WTC11 (cell line): Measurements from ENCODE around the gene EBNA1BP2.

Experiments used
- CREM ChIP-seq: sonication (generic); formaldehyde crosslinking; IDR thresholded peaks from 2 replicates; pipeline ENCODE4 v1.8.1; 2022; ENCODE audit warnings: mild to moderate bottlenecking, missing genetic modification reagents, moderate library complexity
- NFYB ChIP-seq: sonication (generic); formaldehyde crosslinking; conservative IDR thresholded peaks from 2 replicates; pipeline ENCODE4 v1.8.0; 2022; ENCODE audit warnings: low read depth, missing genetic modification reagents
- NR3C1 ChIP-seq: sonication (generic); formaldehyde crosslinking; conservative IDR thresholded peaks from 2 replicates; pipeline ENCODE4 v1.8.1; 2023; ENCODE audit warnings: low read depth, mild to moderate bottlenecking, missing genetic modification reagents
- SMAD4 ChIP-seq: sonication (generic); formaldehyde crosslinking; IDR thresholded peaks from 2 replicates; pipeline ENCODE4 v1.8.0; 2022; ENCODE audit warnings: mild to moderate bottlenecking, missing genetic modification reagents
- ZNF232 ChIP-seq: sonication (generic); formaldehyde crosslinking; IDR thresholded peaks from 2 replicates; pipeline ENCODE4 v1.8.0; 2022; ENCODE audit warnings: mild to moderate bottlenecking, missing genetic modification reagents
- ZNF317 ChIP-seq: sonication (generic); formaldehyde crosslinking; IDR thresholded peaks from 2 replicates; pipeline ENCODE4 v1.8.1; 2023; ENCODE audit warnings: low read depth, mild to moderate bottlenecking, moderate library complexity, missing genetic modification reagents, borderline replicate concordance
- TF ChIP-seq, protein P1 (sequence below): fragments of 200-600 bp; IDR thresholded peaks from 2 replicates; pipeline ENCODE4 v1.8.0; 2022; ENCODE audit warnings: antibody characterized with exemption
- TF ChIP-seq, protein P2 (sequence below): sonication (generic); formaldehyde crosslinking; IDR thresholded peaks from 2 replicates; pipeline ENCODE4 v1.8.0; 2023; ENCODE audit warnings: missing genetic modification reagents, mild to moderate bottlenecking, borderline replicate concordance
- TF ChIP-seq, protein P3 (sequence below): sonication (generic); formaldehyde crosslinking; IDR thresholded peaks from 2 replicates; pipeline ENCODE4 v1.8.0; 2022; ENCODE audit warnings: mild to moderate bottlenecking, missing genetic modification reagents
- TF ChIP-seq, protein P4 (sequence below): sonication (generic); formaldehyde crosslinking; conservative IDR thresholded peaks from 2 replicates; pipeline ENCODE4 v1.8.1; 2022; ENCODE audit warnings: mild to moderate bottlenecking, missing genetic modification reagents

DNA sequence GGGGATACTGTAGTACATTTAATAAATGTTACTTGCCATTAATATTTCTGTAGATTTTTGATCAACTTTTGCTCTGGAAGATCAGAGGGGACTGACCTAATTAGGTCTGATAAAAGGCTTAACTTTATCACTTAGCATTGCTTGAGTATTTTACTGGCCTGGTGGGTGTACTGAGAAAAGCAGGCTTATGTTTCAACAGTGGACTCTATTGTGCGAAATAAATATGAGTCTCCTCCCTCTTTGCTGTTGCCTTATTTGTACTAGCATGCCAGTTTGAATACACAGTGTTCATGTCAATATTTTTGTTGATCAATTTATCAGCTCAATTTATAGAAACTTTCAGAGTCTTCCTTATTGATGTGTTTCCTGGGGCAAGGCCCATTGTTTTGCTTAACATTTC lies 49.1 kb downstream of the EBNA1BP2 start:
- no peak for TF ChIP-seq ZNF232 (CRISPR knock-in tag)
- TF ChIP-seq, protein P1, sequence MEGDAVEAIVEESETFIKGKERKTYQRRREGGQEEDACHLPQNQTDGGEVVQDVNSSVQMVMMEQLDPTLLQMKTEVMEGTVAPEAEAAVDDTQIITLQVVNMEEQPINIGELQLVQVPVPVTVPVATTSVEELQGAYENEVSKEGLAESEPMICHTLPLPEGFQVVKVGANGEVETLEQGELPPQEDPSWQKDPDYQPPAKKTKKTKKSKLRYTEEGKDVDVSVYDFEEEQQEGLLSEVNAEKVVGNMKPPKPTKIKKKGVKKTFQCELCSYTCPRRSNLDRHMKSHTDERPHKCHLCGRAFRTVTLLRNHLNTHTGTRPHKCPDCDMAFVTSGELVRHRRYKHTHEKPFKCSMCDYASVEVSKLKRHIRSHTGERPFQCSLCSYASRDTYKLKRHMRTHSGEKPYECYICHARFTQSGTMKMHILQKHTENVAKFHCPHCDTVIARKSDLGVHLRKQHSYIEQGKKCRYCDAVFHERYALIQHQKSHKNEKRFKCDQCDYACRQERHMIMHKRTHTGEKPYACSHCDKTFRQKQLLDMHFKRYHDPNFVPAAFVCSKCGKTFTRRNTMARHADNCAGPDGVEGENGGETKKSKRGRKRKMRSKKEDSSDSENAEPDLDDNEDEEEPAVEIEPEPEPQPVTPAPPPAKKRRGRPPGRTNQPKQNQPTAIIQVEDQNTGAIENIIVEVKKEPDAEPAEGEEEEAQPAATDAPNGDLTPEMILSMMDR: no peak
- TF ChIP-seq SMAD4 (CRISPR knock-in tag): no peak
- TF ChIP-seq NR3C1 (CRISPR knock-in tag): no peak
- TF ChIP-seq CREM (CRISPR knock-in tag): no peak
- TF ChIP-seq ZNF317: no peak
- no peak for TF ChIP-seq NFYB
- TF ChIP-seq, protein P2, sequence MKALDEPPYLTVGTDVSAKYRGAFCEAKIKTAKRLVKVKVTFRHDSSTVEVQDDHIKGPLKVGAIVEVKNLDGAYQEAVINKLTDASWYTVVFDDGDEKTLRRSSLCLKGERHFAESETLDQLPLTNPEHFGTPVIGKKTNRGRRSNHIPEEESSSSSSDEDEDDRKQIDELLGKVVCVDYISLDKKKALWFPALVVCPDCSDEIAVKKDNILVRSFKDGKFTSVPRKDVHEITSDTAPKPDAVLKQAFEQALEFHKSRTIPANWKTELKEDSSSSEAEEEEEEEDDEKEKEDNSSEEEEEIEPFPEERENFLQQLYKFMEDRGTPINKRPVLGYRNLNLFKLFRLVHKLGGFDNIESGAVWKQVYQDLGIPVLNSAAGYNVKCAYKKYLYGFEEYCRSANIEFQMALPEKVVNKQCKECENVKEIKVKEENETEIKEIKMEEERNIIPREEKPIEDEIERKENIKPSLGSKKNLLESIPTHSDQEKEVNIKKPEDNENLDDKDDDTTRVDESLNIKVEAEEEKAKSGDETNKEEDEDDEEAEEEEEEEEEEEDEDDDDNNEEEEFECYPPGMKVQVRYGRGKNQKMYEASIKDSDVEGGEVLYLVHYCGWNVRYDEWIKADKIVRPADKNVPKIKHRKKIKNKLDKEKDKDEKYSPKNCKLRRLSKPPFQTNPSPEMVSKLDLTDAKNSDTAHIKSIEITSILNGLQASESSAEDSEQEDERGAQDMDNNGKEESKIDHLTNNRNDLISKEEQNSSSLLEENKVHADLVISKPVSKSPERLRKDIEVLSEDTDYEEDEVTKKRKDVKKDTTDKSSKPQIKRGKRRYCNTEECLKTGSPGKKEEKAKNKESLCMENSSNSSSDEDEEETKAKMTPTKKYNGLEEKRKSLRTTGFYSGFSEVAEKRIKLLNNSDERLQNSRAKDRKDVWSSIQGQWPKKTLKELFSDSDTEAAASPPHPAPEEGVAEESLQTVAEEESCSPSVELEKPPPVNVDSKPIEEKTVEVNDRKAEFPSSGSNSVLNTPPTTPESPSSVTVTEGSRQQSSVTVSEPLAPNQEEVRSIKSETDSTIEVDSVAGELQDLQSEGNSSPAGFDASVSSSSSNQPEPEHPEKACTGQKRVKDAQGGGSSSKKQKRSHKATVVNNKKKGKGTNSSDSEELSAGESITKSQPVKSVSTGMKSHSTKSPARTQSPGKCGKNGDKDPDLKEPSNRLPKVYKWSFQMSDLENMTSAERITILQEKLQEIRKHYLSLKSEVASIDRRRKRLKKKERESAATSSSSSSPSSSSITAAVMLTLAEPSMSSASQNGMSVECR (CRISPR knock-in tag): no peak
- TF ChIP-seq, protein P3, sequence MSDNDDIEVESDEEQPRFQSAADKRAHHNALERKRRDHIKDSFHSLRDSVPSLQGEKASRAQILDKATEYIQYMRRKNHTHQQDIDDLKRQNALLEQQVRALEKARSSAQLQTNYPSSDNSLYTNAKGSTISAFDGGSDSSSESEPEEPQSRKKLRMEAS (CRISPR knock-in tag): no peak
- TF ChIP-seq, protein P4, sequence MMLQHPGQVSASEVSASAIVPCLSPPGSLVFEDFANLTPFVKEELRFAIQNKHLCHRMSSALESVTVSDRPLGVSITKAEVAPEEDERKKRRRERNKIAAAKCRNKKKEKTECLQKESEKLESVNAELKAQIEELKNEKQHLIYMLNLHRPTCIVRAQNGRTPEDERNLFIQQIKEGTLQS (CRISPR knock-in tag): no peak
